Spleen (tissue), 11 donors: ENCODE measurements around the gene SLAMF6. TPM values are rescaled to one million over a fixed set of nuclear protein-coding genes. Genes with fewer than 3 reads are reported as not detected.

Source experiments
- DNase-seq: peaks from one replicate; pipeline ENCODE4 v3.0.0-alpha.2; 2020
- H3K27ac ChIP-seq, 8 donors: fragments of 200-600 bp; sonication (generic) in 7 of 8; 1 replicate in 4 of 8; 2 replicates in 4 of 8; pipeline versions ENCODE4 v1.5.0 to v1.8.0; 2016 to 2021; ENCODE audit warnings: inconsistent platforms in 4 of 8, mild to moderate bottlenecking in 4 of 8, moderate library complexity in 1 of 8
- H3K27me3 ChIP-seq, 7 donors: fragments of 200-600 bp; sonication (generic) in 6 of 7; replicated peaks in 1 of 7; 1 replicate in 4 of 7; 2 replicates in 3 of 7; pipeline versions ENCODE4 v1.5.0 to v1.8.0; 2016 to 2021; ENCODE audit warnings: inconsistent platforms in 3 of 7, mild to moderate bottlenecking in 1 of 7
- H3K36me3 ChIP-seq, 6 donors: fragments of 200-600 bp; sonication (generic) in 5 of 6; 1 replicate in 4 of 6; 2 replicates in 2 of 6; pipeline versions ENCODE4 v1.5.0 to v1.8.0; 2016 to 2021; ENCODE audit warnings: inconsistent platforms in 2 of 6
- H3K4me1 ChIP-seq, 6 donors: fragments of 200-600 bp; sonication (generic) in 5 of 6; 1 replicate in 3 of 6; 2 replicates in 3 of 6; pipeline versions ENCODE4 v1.5.0 to v1.8.0; 2016 to 2021; ENCODE audit warnings: inconsistent platforms in 3 of 6
- H3K4me3 ChIP-seq, 8 donors: fragments of 200-600 bp; sonication (generic) in 7 of 8; 1 replicate in 4 of 8; 2 replicates in 4 of 8; pipeline versions ENCODE4 v1.5.0 to v1.8.0; 2016 to 2021; ENCODE audit warnings: inconsistent platforms in 4 of 8, mild to moderate bottlenecking in 4 of 8, moderate library complexity in 2 of 8
- H3K9me3 ChIP-seq, 8 donors: fragments of 200-600 bp; sonication (generic) in 7 of 8; 1 replicate in 4 of 8; 2 replicates in 4 of 8; pipeline versions ENCODE4 v1.5.0 to v1.8.0; 2016 to 2021; ENCODE audit warnings: inconsistent platforms in 4 of 8
- CTCF ChIP-seq, 11 experiments: fragments of 200-600 bp in 7 of 11; fragments of 450-650 bp in 4 of 11; sonication (generic) in 4 of 11; IDR thresholded peaks in 8 of 11; conservative IDR thresholded peaks in 3 of 11; 1 replicate in 7 of 11; 2 replicates in 4 of 11; pipeline versions ENCODE4 v1.4.0 to v1.8.0; 2016 to 2021; ENCODE audit warnings: antibody characterized with exemption in 11 of 11, inconsistent platforms in 4 of 11, mild to moderate bottlenecking in 1 of 11
- POLR2A ChIP-seq, 3 donors: fragments of 450-650 bp; IDR thresholded peaks; one replicate each; pipeline ENCODE4 v1.5.1; 2017; ENCODE audit warnings: antibody characterized with exemption in 3 of 3, mild to moderate bottlenecking in 1 of 3
- POLR2AphosphoS5 ChIP-seq, 3 donors: sonication (generic); formaldehyde crosslinking; IDR thresholded peaks; one replicate each; pipeline ENCODE4 v1.5.1; 2017; ENCODE audit warnings: antibody characterized with exemption in 3 of 3
- WGBS, 5 donors: extraction: QIAGEN DNeasy Blood & Tissue Kit in 3 of 5; methylation state at CpG; one replicate each; pipeline versions ENCODE4 v1.1.5 to v1.1.7; 2013 to 2018; 5-methylcytosine and 5-hydroxymethylcytosine counted together
- intact Hi-C: fragments of 100-400 bp; cut with DNase I; formaldehyde crosslinking; loops from one replicate; pipeline ENCODE4 v1.15.0; 2023; ENCODE audit warnings: low total_unique reads
- polyA plus RNA-seq, 3 donors: library from polyadenylated mRNA; stranded (reverse); fragments of 200-250 nt; gene quantifications; one replicate each; pipeline ENCODE4 v1.2.1, GENCODE V29; 2013
- total RNA-seq, 7 donors: library from RNA; depleted of rRNA in 3 of 7; stranded (reverse); fragments of >200 nt in 3 of 7; fragmentation: NEBNext Ultra II Directional in 4 of 7; extraction: Animal tissue kit (Norgen Biotek cat#: 25700) in 4 of 7; gene quantifications; one replicate each; pipeline versions ENCODE4 v1.1.0 to v1.2.1, GENCODE V29; 2016 to 2021
- donor health status: healthy with polysubstance abuse.
- donor health status: DM: no; HTN: no; CAD: no; lungs with moderate emphysema.
- donor health status: DM: no; HTN: no; CAD: no.
- donor health status: Bipolar disorder and iron deficiency.
- donor health status: healthy.
- donor health status: DM: no; HTN: no; CAD: no.
- donor health status: DM: yes; HTN: yes; CAD: no.

The SLAMF6 gene
- total and polyA plus RNA-seq, 10 donors: 21.5 to 52.4 (median 36.1) TPM

GRCh38 chr1:160453443-160453842 is 69.6 kb downstream of the SLAMF6 start:
- Histone ChIP-seq H3K36me3 (no peaks in the 10 kb centered on the region), H3K9me3 (no peaks in the 10 kb centered on the region), H3K4me3 (no peak overlapping the region), H3K27me3 (no peaks in the 10 kb centered on the region), H3K27ac (no peak overlapping the region), H3K4me1 (peaks cover 0 to 30% (median 4%) of the 10 kb centered on the region in 6 donors)
- 66 to 72% (median 71%) methylated on average over 7 of the region's 7 CpGs for WGBS, 5 donors
- no peak for DNase-seq
- TF ChIP-seq POLR2A (IDR thresholded peaks at IDR 0.05) (no peak), CTCF (IDR thresholded peaks at IDR 0.05 in 8 of 11, conservative IDR thresholded peaks at IDR 0.05 in 3 of 11) (no peak), POLR2AphosphoS5 (IDR thresholded peaks at IDR 0.05) (no peak)
- intact Hi-C loops: no loop called here

- H3K4me1 ChIP-seq: peaks cover 0 to 41% (median 9%) of the 10 kb centered on the region in 6 donors
- intact Hi-C loops: no loop called here
- no peak for DNase-seq
- H3K36me3 ChIP-seq: no peaks in the 10 kb centered on the region
- H3K9me3 ChIP-seq: no peaks in the 10 kb centered on the region
- H3K27ac ChIP-seq: peak overlapping the region in 4 of 8 donors; percentile 26 to 49 (median 36)
- no peak for TF ChIP-seq POLR2A (IDR thresholded peaks at IDR 0.05)
- TF ChIP-seq CTCF (IDR thresholded peaks at IDR 0.05 in 8 of 11, conservative IDR thresholded peaks at IDR 0.05 in 3 of 11): no peak
- TF ChIP-seq POLR2AphosphoS5 (IDR thresholded peaks at IDR 0.05): no peak
- no peaks in the 10 kb centered on the region for H3K27me3 ChIP-seq
- no peak overlapping the region for H3K4me3 ChIP-seq
- 77 to 91% (median 86%) methylated on average over 1 of the region's 1 CpG for WGBS, 5 donors
These were observed 71.2 kb downstream of the SLAMF6 start for GRCh38 chr1:160451859-160452232.

- intact Hi-C loops: no loop called here
- Histone ChIP-seq H3K4me3 (no peak overlapping the region), H3K27me3 (no peaks in the 10 kb centered on the region), H3K36me3 (no peaks in the 10 kb centered on the region), H3K27ac (peak overlapping the region in 5 of 8 donors; percentile 26 to 49 (median 34)), H3K4me1 (peaks cover 0 to 46% (median 13%) of the 10 kb centered on the region in 6 donors), H3K9me3 (no peaks in the 10 kb centered on the region)
- no peak for DNase-seq
- WGBS, 5 donors: 66 to 73% (median 68%) methylated on average over 7 of the region's 7 CpGs
- no peak for TF ChIP-seq POLR2A (IDR thresholded peaks at IDR 0.05)
- TF ChIP-seq POLR2AphosphoS5 (IDR thresholded peaks at IDR 0.05): no peak
- TF ChIP-seq CTCF (IDR thresholded peaks at IDR 0.05 in 8 of 11, conservative IDR thresholded peaks at IDR 0.05 in 3 of 11): no peak
These were observed 71.8 kb downstream of the SLAMF6 start for GRCh38 chr1:160451119-160451858.

- intact Hi-C loops: no loop called here
- no peak for TF ChIP-seq CTCF (IDR thresholded peaks at IDR 0.05 in 8 of 11, conservative IDR thresholded peaks at IDR 0.05 in 3 of 11)
- TF ChIP-seq POLR2AphosphoS5 (IDR thresholded peaks at IDR 0.05): no peak
- no peak for TF ChIP-seq POLR2A (IDR thresholded peaks at IDR 0.05)
- WGBS, 5 donors: 93 to 97% (median 96%) methylated on average over 2 of the region's 2 CpGs
These were observed 73.6 kb downstream of the SLAMF6 start for GRCh38 chr1:160449494-160449893.

More at GRCh38 chr1:160449494-160449893, 73.6 kb downstream of the SLAMF6 start:
- no peaks in the 10 kb centered on the region for H3K36me3 ChIP-seq
- no peaks in the 10 kb centered on the region for H3K9me3 ChIP-seq
- H3K4me1 ChIP-seq: peaks cover 0 to 46% (median 12%) of the 10 kb centered on the region in 6 donors
- DNase-seq: no peak
- H3K27ac ChIP-seq: no peak overlapping the region
- H3K4me3 ChIP-seq: no peak overlapping the region
- H3K27me3 ChIP-seq: no peaks in the 10 kb centered on the region
